Stimulated activated CD8-positive, alpha-beta memory T cell treated with anti-CD3 and anti-CD28 coated beads, Interleukin-15, amount 100 ng/mL, for 48 hours (primary cell): Measurements from ENCODE around the gene SYNGAP1.
"Not testable (repeated sequence)": the region's sequence is repeated elsewhere in the genome, so short reads cannot be mapped to it uniquely, and the experiment has no call there.

ENCODE experiments used
- DNase-seq, 2 donors: peaks; one replicate each; pipeline ENCODE4 v3.0.0-alpha.2; 2020; ENCODE audit warnings: low read depth in 2 of 2

Gene SYNGAP1

GRCh38 chr6:33469661-33470060, 49.8 kb downstream of the SYNGAP1 start:
- no peak for DNase-seq

- no peak for DNase-seq
These were observed 58.0 kb downstream of the SYNGAP1 start for GRCh38 chr6:33477864-33478263.

GRCh38 chr6:33481192-33481591, 61.3 kb downstream of the SYNGAP1 start:
- no peak for DNase-seq

- DNase-seq, result not testable (repeated sequence)
These were observed 62.8 kb downstream of the SYNGAP1 start for GRCh38 chr6:33482620-33483019.

GRCh38 chr6:33483678-33484077, 63.8 kb downstream of the SYNGAP1 start:
- no peak for DNase-seq

GRCh38 chr6:33484673-33485262, 64.9 kb downstream of the SYNGAP1 start:
- DNase-seq, result not testable (repeated sequence)

- not testable (repeated sequence) for DNase-seq
These were observed 65.8 kb downstream of the SYNGAP1 start for GRCh38 chr6:33485680-33486079.

- DNase-seq, result no peak
These were observed 68.5 kb downstream of the SYNGAP1 start for GRCh38 chr6:33488339-33488738.

- no peak for DNase-seq
These were observed 70.3 kb downstream of the SYNGAP1 start for GRCh38 chr6:33490198-33490597.

GRCh38 chr6:33490621-33491020, 70.8 kb downstream of the SYNGAP1 start:
- DNase-seq, result no peak

GRCh38 chr6:33492093-33492492, 72.2 kb downstream of the SYNGAP1 start:
- no peak for DNase-seq

- no peak for DNase-seq
These were observed 77.3 kb downstream of the SYNGAP1 start for GRCh38 chr6:33497157-33497556.

GRCh38 chr6:33502486-33502885, 82.6 kb downstream of the SYNGAP1 start:
- DNase-seq, result no peak

- no peak for DNase-seq
These were observed 84.6 kb downstream of the SYNGAP1 start for GRCh38 chr6:33504486-33504885.
